Measurements from ENCODE around the gene UBR3.
A peak's percentile ranks its signal among the peaks of the same experiment; 100 is the strongest.

Gene UBR3

DNA sequence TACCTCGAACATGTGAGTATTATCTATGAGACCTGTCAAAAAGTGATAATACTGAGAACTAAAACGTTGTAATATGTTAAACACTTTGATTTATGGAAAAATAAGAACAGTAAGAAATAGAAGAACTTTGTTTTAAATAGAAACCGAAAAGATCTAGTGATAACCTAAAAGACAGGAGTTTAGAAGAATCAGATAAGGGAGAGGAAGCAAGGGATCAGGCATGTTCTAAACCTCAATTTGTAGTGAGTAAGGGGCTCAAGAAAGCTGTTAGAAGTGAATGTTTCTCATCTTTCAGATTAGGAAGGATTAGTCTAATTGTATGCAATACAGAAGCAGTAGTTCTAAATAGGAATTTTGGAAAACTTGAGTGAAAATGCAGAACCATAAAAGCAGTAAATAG, 182.0 kb downstream of the UBR3 start:
- DNase-seq (ENCODE audit: low read depth) = no peak
- Histone ChIP-seq H3K9ac (ENCODE audit: low read length) (no peak overlapping the region), H3K4me3 (ENCODE audit: low read length) (no peak overlapping the region), H3K4me1 (ENCODE audit: control insufficient read depth, insufficient read depth, low read length) (peaks cover 5% of the 10 kb centered on the region), H3K9me3 (ENCODE audit: control insufficient read depth, low read length) (no peaks in the 10 kb centered on the region), H3K36me3 (ENCODE audit: control insufficient read depth, insufficient read depth, low read length, severe bottlenecking) (peaks cover 50% of the 10 kb centered on the region), H3K27me3 (replicated peaks; ENCODE audit: control insufficient read depth, insufficient read depth, low read length) (no peaks in the 10 kb centered on the region)

DNA sequence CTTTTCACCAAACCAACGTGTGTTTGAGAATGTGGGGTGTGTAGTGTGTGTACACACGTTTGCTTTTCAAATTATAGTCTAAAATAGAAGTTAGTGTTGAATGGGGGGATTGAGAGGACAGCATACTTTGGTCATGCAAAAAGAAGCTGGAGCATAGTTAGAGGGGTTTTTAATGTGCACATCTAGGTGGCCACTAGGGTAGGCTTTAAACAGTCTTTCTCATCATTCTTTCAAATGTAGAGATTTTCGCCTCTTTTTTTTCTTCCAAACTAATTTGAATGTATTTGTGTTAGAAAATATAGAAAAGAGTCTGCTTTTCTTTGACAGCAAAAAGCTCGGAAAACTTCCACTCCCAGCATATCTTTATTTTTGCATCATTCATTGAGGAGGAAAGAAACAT, 185.5 kb downstream of the UBR3 start:
- no peak overlapping the region for H3K9ac ChIP-seq (ENCODE audit: low read length)
- DNase-seq (ENCODE audit: low read depth) = no peak
- no peaks in the 10 kb centered on the region for H3K27me3 ChIP-seq (replicated peaks; ENCODE audit: control insufficient read depth, insufficient read depth, low read length)

DNA sequence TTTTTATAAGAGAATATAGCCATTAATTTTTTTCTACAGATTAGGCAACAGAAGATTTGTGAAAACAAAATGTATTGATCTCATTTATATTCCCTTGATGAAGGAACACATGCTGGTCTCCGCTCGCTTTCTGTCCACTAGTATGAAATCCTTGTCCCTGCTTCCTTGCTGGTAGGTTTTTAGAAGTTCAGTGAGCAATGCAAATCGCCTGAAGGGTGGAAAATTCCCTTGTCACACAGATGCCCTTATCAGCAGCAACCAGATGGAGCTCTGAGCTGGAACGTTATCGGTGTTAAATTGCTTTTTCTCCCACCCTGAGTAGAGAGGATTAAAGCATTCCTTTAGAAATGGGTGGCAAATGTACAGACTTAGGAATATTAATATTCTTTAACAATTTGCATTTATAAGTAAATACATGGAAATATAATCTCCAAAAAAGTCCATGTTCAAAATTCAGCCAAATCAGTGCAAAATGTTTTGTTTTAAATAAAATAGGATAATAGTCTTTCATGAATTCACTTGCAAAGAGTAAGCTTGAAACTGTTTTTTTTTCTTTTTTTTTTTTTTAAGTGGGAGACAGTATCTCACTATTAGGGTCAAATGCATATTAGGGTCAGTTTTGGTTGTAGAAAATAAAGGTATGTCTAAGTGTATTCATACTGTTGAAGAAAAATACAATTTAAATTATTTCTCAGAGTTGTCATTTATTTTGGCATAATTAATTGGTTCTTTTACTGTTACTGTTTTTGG, 186.7 kb downstream of the UBR3 start:
- H3K36me3 ChIP-seq (ENCODE audit: control insufficient read depth, insufficient read depth, low read length, severe bottlenecking) = peaks cover 33% of the 10 kb centered on the region
- DNase-seq (ENCODE audit: low read depth) = no peak
- no peak overlapping the region for H3K9ac ChIP-seq (ENCODE audit: low read length)
- peaks cover 22% of the 10 kb centered on the region for H3K4me1 ChIP-seq (ENCODE audit: control insufficient read depth, insufficient read depth, low read length)
- H3K9me3 ChIP-seq (ENCODE audit: control insufficient read depth, low read length) = no peaks in the 10 kb centered on the region
- no peak overlapping the region for H3K4me3 ChIP-seq (ENCODE audit: low read length)
- H3K27me3 ChIP-seq (replicated peaks; ENCODE audit: control insufficient read depth, insufficient read depth, low read length) = no peaks in the 10 kb centered on the region

More for the DNA sequence above, 185.5 kb downstream of the UBR3 start:
- peaks cover 38% of the 10 kb centered on the region for H3K36me3 ChIP-seq (ENCODE audit: control insufficient read depth, insufficient read depth, low read length, severe bottlenecking)
- H3K9me3 ChIP-seq (ENCODE audit: control insufficient read depth, low read length) = no peaks in the 10 kb centered on the region
- no peak overlapping the region for H3K4me3 ChIP-seq (ENCODE audit: low read length)
- peaks cover 10% of the 10 kb centered on the region for H3K4me1 ChIP-seq (ENCODE audit: control insufficient read depth, insufficient read depth, low read length)

DNA sequence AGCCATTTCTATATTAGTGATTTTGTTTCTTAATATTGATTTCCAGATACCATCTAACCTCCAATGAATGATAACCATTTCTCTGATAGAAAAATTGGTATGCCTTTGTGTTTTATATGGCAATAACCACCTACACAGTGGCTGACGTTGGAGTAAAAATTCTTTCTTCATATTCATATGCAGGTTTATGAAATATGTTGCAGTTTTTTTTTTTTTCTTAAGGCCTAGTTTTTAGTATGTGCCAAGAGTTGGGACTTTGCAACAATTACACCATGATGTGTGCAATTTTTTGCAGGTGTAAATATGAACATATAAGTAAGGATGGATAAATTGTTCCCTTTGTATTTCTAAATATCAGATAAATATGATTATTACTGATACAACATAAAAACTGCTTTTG, 187.5 kb downstream of the UBR3 start:
- Histone ChIP-seq H3K9ac (ENCODE audit: low read length) (no peak overlapping the region), H3K4me1 (ENCODE audit: control insufficient read depth, insufficient read depth, low read length) (peaks cover 27% of the 10 kb centered on the region), H3K36me3 (ENCODE audit: control insufficient read depth, insufficient read depth, low read length, severe bottlenecking) (peaks cover 28% of the 10 kb centered on the region), H3K4me3 (ENCODE audit: low read length) (no peak overlapping the region), H3K27me3 (replicated peaks; ENCODE audit: control insufficient read depth, insufficient read depth, low read length) (no peaks in the 10 kb centered on the region), H3K9me3 (ENCODE audit: control insufficient read depth, low read length) (no peaks in the 10 kb centered on the region)
- no peak for DNase-seq (ENCODE audit: low read depth)

DNA sequence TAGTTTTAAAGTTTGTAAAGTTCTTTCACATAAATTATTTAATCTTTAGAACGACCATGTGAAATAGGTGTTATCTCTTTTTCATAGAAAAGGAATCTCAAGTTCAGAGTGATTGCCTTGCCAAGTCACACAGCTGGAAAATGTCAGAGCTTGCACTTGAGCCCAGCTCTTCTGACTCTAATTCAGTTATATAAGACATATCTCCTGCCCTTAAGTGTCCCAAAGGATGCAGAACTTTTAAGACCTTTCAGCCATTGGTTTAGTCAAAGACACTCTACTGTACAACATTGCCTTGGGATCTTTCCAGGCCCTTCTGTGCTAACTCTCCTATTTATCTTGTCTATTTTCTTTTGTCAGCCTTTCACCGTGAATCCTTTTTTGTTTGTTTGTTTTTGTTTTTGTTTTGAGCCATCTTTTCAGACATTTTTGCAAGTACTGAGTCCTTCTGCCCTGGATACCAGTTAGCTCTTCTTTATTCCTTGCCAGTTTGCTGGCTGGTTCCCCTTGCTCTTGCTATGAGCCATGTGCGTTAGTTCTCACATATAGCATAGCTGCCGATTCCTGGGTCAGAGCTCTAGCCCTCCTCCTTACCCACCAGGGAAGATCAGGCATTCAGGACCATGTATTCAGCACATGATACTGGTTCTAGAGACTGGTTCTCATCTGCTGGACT, 190.7 kb downstream of the UBR3 start:
- no peak overlapping the region for H3K9ac ChIP-seq (ENCODE audit: low read length)
- no peak for DNase-seq (ENCODE audit: low read depth)
- H3K4me3 ChIP-seq (ENCODE audit: low read length) = no peak overlapping the region
- H3K27me3 ChIP-seq (replicated peaks; ENCODE audit: control insufficient read depth, insufficient read depth, low read length) = no peaks in the 10 kb centered on the region
- H3K9me3 ChIP-seq (ENCODE audit: control insufficient read depth, low read length) = no peaks in the 10 kb centered on the region
- H3K4me1 ChIP-seq (ENCODE audit: control insufficient read depth, insufficient read depth, low read length) = peaks cover 31% of the 10 kb centered on the region
- H3K36me3 ChIP-seq (ENCODE audit: control insufficient read depth, insufficient read depth, low read length, severe bottlenecking) = peaks cover 20% of the 10 kb centered on the region

DNA sequence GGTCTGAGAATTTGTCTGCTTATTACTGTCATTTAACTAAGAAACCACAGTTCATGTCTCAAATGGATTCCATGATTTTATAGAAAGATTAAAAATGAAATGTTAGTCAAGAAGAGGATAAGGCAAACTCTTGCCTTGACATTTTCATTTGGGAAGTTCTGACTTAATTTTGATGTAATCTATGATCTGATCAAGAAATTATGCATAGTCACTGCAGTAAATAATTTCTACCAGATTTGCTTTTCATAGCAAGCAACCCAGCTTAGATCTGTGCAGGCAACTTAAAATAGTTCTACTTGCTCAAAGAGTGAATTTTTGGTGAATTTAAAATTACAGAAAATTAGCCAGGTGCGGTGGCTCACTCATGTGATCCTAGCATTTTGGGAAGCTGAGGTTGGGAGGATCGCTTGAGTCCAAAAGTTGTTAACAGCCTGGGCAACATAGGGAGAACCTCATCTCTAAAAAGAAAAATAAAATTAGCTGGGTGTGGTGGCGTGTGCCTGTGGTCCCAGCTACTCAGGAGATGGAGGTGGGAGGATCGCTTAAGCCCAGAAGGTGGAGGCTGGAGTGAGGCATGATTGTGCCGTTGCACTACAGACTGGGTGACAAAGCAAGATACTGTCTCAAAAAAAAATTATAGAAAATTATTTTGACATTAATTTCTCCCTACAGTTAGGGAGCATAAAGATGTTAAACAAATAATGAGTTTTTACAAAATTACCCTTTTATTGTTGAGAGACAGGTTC, 192.0 kb downstream of the UBR3 start:
- Histone ChIP-seq H3K9ac (ENCODE audit: low read length) (no peak overlapping the region), H3K27me3 (replicated peaks; ENCODE audit: control insufficient read depth, insufficient read depth, low read length) (no peaks in the 10 kb centered on the region), H3K36me3 (ENCODE audit: control insufficient read depth, insufficient read depth, low read length, severe bottlenecking) (peaks cover 18% of the 10 kb centered on the region), H3K4me3 (ENCODE audit: low read length) (no peak overlapping the region), H3K4me1 (ENCODE audit: control insufficient read depth, insufficient read depth, low read length) (peaks cover 32% of the 10 kb centered on the region), H3K9me3 (ENCODE audit: control insufficient read depth, low read length) (no peaks in the 10 kb centered on the region)
- no peak for DNase-seq (ENCODE audit: low read depth)

DNA sequence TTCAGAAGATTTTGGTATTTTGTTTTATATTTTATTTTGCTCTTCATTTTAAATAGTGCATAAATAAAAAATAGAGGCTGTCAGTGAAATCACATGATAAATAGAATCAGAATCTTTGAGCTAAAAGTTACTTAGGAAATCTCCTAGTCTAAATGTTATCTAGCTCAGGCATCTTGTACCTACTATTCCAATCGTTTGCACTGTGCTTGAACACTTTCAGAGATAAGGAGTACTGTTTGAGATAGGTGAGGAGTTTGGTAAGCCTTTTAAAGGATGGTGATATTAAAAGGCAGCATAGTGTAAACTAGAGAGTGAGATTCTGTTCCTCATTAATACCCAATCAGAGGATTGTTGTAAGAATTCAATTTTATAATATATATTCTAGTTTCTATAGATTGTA, 193.5 kb downstream of the UBR3 start:
- no peak for DNase-seq (ENCODE audit: low read depth)
- peaks cover 16% of the 10 kb centered on the region for H3K36me3 ChIP-seq (ENCODE audit: control insufficient read depth, insufficient read depth, low read length, severe bottlenecking)
- no peaks in the 10 kb centered on the region for H3K27me3 ChIP-seq (replicated peaks; ENCODE audit: control insufficient read depth, insufficient read depth, low read length)
- no peaks in the 10 kb centered on the region for H3K9me3 ChIP-seq (ENCODE audit: control insufficient read depth, low read length)
- no peak overlapping the region for H3K9ac ChIP-seq (ENCODE audit: low read length)
- H3K4me3 ChIP-seq (ENCODE audit: low read length) = no peak overlapping the region
- H3K4me1 ChIP-seq (ENCODE audit: control insufficient read depth, insufficient read depth, low read length) = peaks cover 32% of the 10 kb centered on the region

DNA sequence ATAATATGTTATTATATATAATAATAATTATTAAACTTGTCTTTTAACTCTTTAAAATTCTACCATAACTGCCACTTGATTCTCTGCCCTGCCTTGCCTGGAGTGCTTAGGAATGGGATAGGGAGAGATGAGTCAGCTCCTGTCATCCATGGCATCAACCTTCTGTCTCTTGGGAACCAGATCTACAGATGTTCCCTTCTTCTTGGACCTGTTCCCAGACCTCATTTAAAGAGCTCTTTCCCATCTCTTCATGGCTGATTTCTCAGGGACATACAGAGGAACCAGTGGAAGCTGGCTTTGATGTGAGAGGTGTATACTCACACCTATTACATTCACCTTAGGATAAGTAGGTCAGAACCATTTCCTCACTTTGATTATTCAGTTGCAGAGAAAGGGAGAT, 195.4 kb downstream of the UBR3 start:
- Histone ChIP-seq H3K27me3 (replicated peaks; ENCODE audit: control insufficient read depth, insufficient read depth, low read length) (no peaks in the 10 kb centered on the region), H3K36me3 (ENCODE audit: control insufficient read depth, insufficient read depth, low read length, severe bottlenecking) (peaks cover 20% of the 10 kb centered on the region), H3K9ac (ENCODE audit: low read length) (no peak overlapping the region), H3K4me1 (ENCODE audit: control insufficient read depth, insufficient read depth, low read length) (peaks cover 23% of the 10 kb centered on the region), H3K4me3 (ENCODE audit: low read length) (no peak overlapping the region), H3K9me3 (ENCODE audit: control insufficient read depth, low read length) (no peaks in the 10 kb centered on the region)
- peak; percentile 65 for DNase-seq (ENCODE audit: low read depth)

DNA sequence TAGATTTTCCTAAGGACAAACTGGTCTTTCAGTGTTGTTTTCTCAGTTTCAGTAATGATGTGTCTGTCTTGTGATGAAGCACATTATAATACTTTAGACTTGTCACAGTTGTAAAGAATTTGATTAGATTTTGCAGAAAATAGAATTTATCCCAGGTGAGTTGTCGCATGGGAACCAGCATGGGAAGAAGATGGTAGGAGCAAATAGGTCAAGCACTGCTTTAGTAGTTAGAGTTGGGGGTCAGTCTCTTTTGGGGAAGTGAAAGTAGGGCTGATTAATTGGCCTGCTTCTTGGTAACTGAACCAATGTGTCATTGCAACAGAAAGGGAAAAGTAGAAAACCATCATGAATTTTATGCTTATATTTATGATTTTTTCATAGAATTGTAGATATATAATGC, 197.5 kb downstream of the UBR3 start:
- Histone ChIP-seq H3K4me3 (ENCODE audit: low read length) (no peak overlapping the region), H3K9me3 (ENCODE audit: control insufficient read depth, low read length) (peaks cover 9% of the 10 kb centered on the region), H3K36me3 (ENCODE audit: control insufficient read depth, insufficient read depth, low read length, severe bottlenecking) (peaks cover 38% of the 10 kb centered on the region), H3K9ac (ENCODE audit: low read length) (no peak overlapping the region), H3K4me1 (ENCODE audit: control insufficient read depth, insufficient read depth, low read length) (peaks cover 5% of the 10 kb centered on the region), H3K27me3 (replicated peaks; ENCODE audit: control insufficient read depth, insufficient read depth, low read length) (no peaks in the 10 kb centered on the region)
- no peak for DNase-seq (ENCODE audit: low read depth)

DNA sequence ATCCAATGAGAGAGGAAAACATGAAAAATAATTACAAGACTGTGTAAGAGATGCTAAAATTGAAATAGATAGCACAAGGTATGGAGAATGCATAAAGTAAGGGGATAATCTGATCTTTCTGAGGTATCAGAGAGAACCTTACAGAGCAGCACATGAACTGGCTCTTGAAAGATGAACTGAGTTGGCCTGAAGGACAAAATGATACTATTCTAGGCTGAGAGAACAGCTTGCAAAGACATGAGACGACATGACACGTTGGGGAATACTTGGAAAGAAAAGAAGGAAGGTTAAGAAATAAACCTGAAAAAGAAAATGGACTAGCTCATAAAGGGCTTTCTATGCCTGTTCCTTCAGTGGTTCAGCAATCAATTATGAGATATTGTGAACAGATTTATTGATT, 198.0 kb downstream of the UBR3 start:
- Histone ChIP-seq H3K4me1 (ENCODE audit: control insufficient read depth, insufficient read depth, low read length) (peaks cover 5% of the 10 kb centered on the region), H3K9me3 (ENCODE audit: control insufficient read depth, low read length) (peaks cover 14% of the 10 kb centered on the region)

DNA sequence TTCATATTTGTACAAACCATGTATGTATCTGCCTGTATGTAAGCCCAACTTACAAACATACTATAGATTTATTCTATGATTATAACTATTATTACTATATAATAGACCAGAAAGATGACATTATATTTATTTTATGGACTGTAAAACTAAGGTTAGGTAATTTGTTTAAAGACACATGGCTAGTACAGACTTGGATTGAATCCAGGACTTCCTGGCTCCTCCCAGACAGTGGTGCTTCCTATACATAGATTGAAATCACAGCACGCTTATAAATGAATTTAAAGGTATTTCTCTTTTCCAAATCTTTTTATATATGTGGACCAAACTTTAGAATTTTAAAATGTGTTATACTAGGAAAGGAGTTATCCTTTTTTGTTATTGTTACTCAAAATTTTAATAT, 199.1 kb downstream of the UBR3 start:
- H3K9ac ChIP-seq (ENCODE audit: low read length) = no peak overlapping the region
- no peak for DNase-seq (ENCODE audit: low read depth)
- peaks cover 5% of the 10 kb centered on the region for H3K4me1 ChIP-seq (ENCODE audit: control insufficient read depth, insufficient read depth, low read length)
- no peaks in the 10 kb centered on the region for H3K27me3 ChIP-seq (replicated peaks; ENCODE audit: control insufficient read depth, insufficient read depth, low read length)
- H3K36me3 ChIP-seq (ENCODE audit: control insufficient read depth, insufficient read depth, low read length, severe bottlenecking) = peaks cover 55% of the 10 kb centered on the region
- peaks cover 24% of the 10 kb centered on the region for H3K9me3 ChIP-seq (ENCODE audit: control insufficient read depth, low read length)
- no peak overlapping the region for H3K4me3 ChIP-seq (ENCODE audit: low read length)

More for the DNA sequence above, 198.0 kb downstream of the UBR3 start:
- Histone ChIP-seq H3K4me3 (ENCODE audit: low read length) (no peak overlapping the region), H3K36me3 (ENCODE audit: control insufficient read depth, insufficient read depth, low read length, severe bottlenecking) (peaks cover 43% of the 10 kb centered on the region), H3K9ac (ENCODE audit: low read length) (no peak overlapping the region), H3K27me3 (replicated peaks; ENCODE audit: control insufficient read depth, insufficient read depth, low read length) (no peaks in the 10 kb centered on the region)
- DNase-seq (ENCODE audit: low read depth) = no peak

Measured in adipocyte (in vitro differentiated cells).